Tibial nerve (tissue), 4 donors: ENCODE results near the gene SMYD3.

Experiments used
- EP300 ChIP-seq, 2 donors: sonication (generic); formaldehyde crosslinking; IDR thresholded peaks; one replicate each; pipeline ENCODE4 v1.6.1; 2017; ENCODE audit warnings: antibody characterized with exemption in 2 of 2, mild to moderate bottlenecking in 1 of 2
- POLR2A ChIP-seq, 2 donors: fragments of 450-650 bp; IDR thresholded peaks; one replicate each; pipeline ENCODE4 v1.6.1; 2017; ENCODE audit warnings: antibody characterized with exemption in 2 of 2, mild to moderate bottlenecking in 2 of 2, moderate library complexity in 2 of 2
- TF ChIP-seq, protein P1 (sequence below), 5 experiments: fragments of 200-600 bp in 3 of 5; fragments of 450-650 bp in 2 of 5; sonication (generic) in 3 of 5; IDR thresholded peaks; one replicate each; pipeline ENCODE4 v1.5.1; 2016 to 2019; ENCODE audit warnings: antibody characterized with exemption in 5 of 5, mild to moderate bottlenecking in 3 of 5, moderate library complexity in 2 of 5

DNA sequence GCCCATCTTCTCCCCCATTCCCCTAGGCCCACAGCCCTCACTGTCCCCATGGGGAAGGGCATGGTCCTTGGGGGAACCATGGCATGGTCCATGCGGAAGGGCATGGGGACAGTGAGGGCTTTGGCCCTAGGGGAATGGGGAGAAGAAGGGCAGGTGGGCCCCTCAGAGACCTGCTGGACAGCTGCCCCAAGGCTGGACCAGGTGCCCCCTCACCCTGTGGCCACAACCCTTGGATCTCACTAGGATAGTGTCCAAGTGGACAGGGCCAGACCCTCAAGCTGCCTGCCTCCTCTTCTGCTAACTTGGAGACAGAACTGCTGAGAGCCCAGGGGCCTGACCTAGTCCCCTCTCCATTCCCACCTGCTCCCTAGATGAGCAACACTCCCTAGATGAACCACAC lies 12.4 kb upstream of the SMYD3 start:
- TF ChIP-seq POLR2A (IDR thresholded peaks at IDR 0.05) (no peak), EP300 (IDR thresholded peaks at IDR 0.05) (no peak)
- TF ChIP-seq, protein P1, sequence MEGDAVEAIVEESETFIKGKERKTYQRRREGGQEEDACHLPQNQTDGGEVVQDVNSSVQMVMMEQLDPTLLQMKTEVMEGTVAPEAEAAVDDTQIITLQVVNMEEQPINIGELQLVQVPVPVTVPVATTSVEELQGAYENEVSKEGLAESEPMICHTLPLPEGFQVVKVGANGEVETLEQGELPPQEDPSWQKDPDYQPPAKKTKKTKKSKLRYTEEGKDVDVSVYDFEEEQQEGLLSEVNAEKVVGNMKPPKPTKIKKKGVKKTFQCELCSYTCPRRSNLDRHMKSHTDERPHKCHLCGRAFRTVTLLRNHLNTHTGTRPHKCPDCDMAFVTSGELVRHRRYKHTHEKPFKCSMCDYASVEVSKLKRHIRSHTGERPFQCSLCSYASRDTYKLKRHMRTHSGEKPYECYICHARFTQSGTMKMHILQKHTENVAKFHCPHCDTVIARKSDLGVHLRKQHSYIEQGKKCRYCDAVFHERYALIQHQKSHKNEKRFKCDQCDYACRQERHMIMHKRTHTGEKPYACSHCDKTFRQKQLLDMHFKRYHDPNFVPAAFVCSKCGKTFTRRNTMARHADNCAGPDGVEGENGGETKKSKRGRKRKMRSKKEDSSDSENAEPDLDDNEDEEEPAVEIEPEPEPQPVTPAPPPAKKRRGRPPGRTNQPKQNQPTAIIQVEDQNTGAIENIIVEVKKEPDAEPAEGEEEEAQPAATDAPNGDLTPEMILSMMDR (IDR thresholded peaks at IDR 0.05): no peak
